GM19324 (cell line): Measurements from ENCODE around the gene AGAP6.
A peak's percentile ranks its signal among the peaks of the same experiment; 100 is the strongest.
"Not testable (repeated sequence)": the region's sequence is repeated elsewhere in the genome, so short reads cannot be mapped to it uniquely, and the experiment has no call there.

Source experiments
- ATAC-seq: cut with Tn5 transposase; IDR thresholded peaks from one replicate; pipeline ENCODE4 v1.9.1; 2021; ENCODE audit warnings: mild to moderate bottlenecking, moderate library complexity; ENCODE audit not compliant: unreplicated experiment, low FRiP score

Gene AGAP6

GRCh38 chr10:49988376-49988775 lies at the start of gene AGAP6:
Gene AGAP6 (plus strand): TSS chr10:49988406. CDS start chr10:49988716, 310 bp downstream.
- not testable (repeated sequence) for ATAC-seq

GRCh38 chr10:49941447-49942338 lies 46.5 kb upstream of the AGAP6 start, which contains the start of the genes PARG and TIMM23B:
Gene PARG (minus strand): TSS chr10:49942027. CDS start chr10:49941725, 302 bp downstream.
Gene TIMM23B (plus strand): TSS chr10:49942053. CDS start chr10:49942195, 142 bp downstream.
- peak; percentile 82 for ATAC-seq

GRCh38 chr10:49942339-49942705 lies 45.9 kb upstream of the AGAP6 start:
- not testable (repeated sequence) for ATAC-seq

- ATAC-seq = not testable (repeated sequence)
These were observed 44.6 kb upstream of the AGAP6 start for GRCh38 chr10:49943607-49944006.

GRCh38 chr10:49948142-49948541 lies 40.1 kb upstream of the AGAP6 start:
- not testable (repeated sequence) for ATAC-seq

- not testable (repeated sequence) for ATAC-seq
These were observed 39.5 kb upstream of the AGAP6 start for GRCh38 chr10:49948737-49949136.

GRCh38 chr10:49952006-49952405 lies 36.2 kb upstream of the AGAP6 start:
- ATAC-seq = not testable (repeated sequence)

GRCh38 chr10:49953122-49953521 lies 35.1 kb upstream of the AGAP6 start:
- ATAC-seq = not testable (repeated sequence)

GRCh38 chr10:49970331-49970857 lies 17.8 kb upstream of the AGAP6 start:
- ATAC-seq = not testable (repeated sequence)

GRCh38 chr10:49971466-49971865 lies 16.7 kb upstream of the AGAP6 start:
- ATAC-seq = not testable (repeated sequence)

- ATAC-seq = not testable (repeated sequence)
These were observed 16.1 kb upstream of the AGAP6 start for GRCh38 chr10:49972094-49972493.

GRCh38 chr10:49977756-49978155 lies 10.4 kb upstream of the AGAP6 start:
- ATAC-seq = not testable (repeated sequence)

- not testable (repeated sequence) for ATAC-seq
These were observed 999 bp upstream of the AGAP6 start for GRCh38 chr10:49987207-49987606.

- ATAC-seq = not testable (repeated sequence)
These were observed 7.1 kb downstream of the AGAP6 start for GRCh38 chr10:49995321-49995720.

- not testable (repeated sequence) for ATAC-seq
These were observed 25.8 kb downstream of the AGAP6 start for GRCh38 chr10:50014024-50014423.

- not testable (repeated sequence) for ATAC-seq
These were observed 27.5 kb downstream of the AGAP6 start for GRCh38 chr10:50015596-50016220.

- not testable (repeated sequence) for ATAC-seq
These were observed 28.7 kb downstream of the AGAP6 start for GRCh38 chr10:50016926-50017325.

GRCh38 chr10:50017646-50018045 lies 29.4 kb downstream of the AGAP6 start:
- ATAC-seq = not testable (repeated sequence)

- ATAC-seq = not testable (repeated sequence)
These were observed 31.1 kb downstream of the AGAP6 start for GRCh38 chr10:50019279-50019678.

GRCh38 chr10:50020451-50021024 lies 32.3 kb downstream of the AGAP6 start:
- ATAC-seq = not testable (repeated sequence)

- no peak for ATAC-seq
These were observed 33.4 kb downstream of the AGAP6 start for GRCh38 chr10:50021646-50022045.
